ENCODE data around the gene TMPRSS4. TPM values are rescaled to one million over a fixed set of nuclear protein-coding genes. Genes with fewer than 3 reads are reported as not detected.

TMPRSS4 gene
- total RNA-seq, 1 experiment from 2014 or later: 1.5 TPM

DNA sequence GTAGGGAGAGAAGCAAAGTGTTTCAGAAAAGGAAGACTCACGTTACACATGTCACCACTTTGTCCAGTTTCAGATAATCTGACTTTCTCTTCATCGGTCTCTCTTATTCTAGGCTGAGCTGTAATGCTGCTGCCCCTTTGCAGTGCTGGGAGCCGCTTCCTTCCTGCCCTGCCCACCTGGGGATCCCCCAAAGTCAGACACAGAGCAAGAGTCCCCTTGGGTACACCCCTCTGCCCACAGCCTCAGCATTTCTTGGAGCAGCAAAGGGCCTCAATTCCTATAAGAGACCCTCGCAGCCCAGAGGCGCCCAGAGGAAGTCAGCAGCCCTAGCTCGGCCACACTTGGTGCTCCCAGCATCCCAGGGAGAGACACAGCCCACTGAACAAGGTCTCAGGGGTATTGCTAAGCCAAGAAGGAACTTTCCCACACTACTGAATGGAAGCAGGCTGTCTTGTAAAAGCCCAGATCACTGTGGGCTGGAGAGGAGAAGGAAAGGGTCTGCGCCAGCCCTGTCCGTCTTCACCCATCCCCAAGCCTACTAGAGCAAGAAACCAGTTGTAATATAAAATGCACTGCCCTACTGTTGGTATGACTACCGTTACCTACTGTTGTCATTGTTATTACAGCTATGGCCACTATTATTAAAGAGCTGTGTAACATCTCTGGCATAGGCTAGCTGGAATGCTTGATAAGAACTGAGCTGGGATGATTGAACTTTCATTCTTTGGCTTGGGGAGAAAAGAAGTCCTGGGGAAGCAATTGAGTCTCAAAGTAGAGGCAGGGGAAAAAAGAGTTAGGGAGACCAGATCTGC, 41.1 kb downstream of the TMPRSS4 start (continued):
- TF ChIP-seq EZH2phosphoT487 (IDR thresholded peaks at IDR 0.05; ENCODE audit: borderline replicate concordance) (no peak), POLR2AphosphoS5 (IDR thresholded peaks at IDR 0.05; ENCODE audit: low read depth, low read length) (no peak), ZFX (IDR thresholded peaks at IDR 0.05) (no peak), CEBPB (IDR thresholded peaks at IDR 0.05; ENCODE audit: low read depth) (no peak)
- TF ChIP-seq, protein P1, sequence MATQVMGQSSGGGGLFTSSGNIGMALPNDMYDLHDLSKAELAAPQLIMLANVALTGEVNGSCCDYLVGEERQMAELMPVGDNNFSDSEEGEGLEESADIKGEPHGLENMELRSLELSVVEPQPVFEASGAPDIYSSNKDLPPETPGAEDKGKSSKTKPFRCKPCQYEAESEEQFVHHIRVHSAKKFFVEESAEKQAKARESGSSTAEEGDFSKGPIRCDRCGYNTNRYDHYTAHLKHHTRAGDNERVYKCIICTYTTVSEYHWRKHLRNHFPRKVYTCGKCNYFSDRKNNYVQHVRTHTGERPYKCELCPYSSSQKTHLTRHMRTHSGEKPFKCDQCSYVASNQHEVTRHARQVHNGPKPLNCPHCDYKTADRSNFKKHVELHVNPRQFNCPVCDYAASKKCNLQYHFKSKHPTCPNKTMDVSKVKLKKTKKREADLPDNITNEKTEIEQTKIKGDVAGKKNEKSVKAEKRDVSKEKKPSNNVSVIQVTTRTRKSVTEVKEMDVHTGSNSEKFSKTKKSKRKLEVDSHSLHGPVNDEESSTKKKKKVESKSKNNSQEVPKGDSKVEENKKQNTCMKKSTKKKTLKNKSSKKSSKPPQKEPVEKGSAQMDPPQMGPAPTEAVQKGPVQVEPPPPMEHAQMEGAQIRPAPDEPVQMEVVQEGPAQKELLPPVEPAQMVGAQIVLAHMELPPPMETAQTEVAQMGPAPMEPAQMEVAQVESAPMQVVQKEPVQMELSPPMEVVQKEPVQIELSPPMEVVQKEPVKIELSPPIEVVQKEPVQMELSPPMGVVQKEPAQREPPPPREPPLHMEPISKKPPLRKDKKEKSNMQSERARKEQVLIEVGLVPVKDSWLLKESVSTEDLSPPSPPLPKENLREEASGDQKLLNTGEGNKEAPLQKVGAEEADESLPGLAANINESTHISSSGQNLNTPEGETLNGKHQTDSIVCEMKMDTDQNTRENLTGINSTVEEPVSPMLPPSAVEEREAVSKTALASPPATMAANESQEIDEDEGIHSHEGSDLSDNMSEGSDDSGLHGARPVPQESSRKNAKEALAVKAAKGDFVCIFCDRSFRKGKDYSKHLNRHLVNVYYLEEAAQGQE (IDR thresholded peaks at IDR 0.05; ENCODE audit: low read depth): no peak
- TF ChIP-seq, protein P2, sequence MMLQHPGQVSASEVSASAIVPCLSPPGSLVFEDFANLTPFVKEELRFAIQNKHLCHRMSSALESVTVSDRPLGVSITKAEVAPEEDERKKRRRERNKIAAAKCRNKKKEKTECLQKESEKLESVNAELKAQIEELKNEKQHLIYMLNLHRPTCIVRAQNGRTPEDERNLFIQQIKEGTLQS (IDR thresholded peaks at IDR 0.05): no peak

DNA sequence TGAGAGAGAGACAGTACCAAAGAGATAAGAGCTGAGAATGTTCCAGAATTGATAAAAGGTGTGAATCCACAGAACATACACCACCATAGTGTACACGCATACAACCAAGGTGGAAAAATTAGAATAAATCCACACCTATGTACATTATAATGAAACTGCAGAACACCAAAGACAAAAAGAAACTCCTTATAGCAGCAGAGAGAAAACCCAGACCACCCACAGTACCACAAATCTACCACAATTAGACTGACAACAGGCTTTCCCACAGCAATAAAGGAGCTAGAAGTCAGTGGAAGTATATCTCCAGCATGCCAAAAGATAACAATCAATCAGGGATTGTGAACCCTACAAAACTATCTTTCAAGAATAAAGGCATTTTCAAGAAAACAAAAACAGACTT, 43.9 kb downstream of the TMPRSS4 start:
- TF ChIP-seq TCF7L2 (IDR thresholded peaks at IDR 0.05; ENCODE audit: borderline replicate concordance, extremely low read depth, insufficient read depth, insufficient read length) (no peak), RAD21 (IDR thresholded peaks at IDR 0.05; ENCODE audit: low read depth) (no peak)
- TF ChIP-seq, protein P2 (IDR thresholded peaks at IDR 0.05): no peak

More for the DNA sequence above, 43.9 kb downstream of the TMPRSS4 start:
- ChIA-PET POLR2A (no interaction called here), CTCF (no interaction called here), RAD21 (ENCODE audit: low non-redundant PET in 1 of 2, low total read pairs in 2 of 2, uncharacterized antibody in 2 of 2, unreplicated experiment in 2 of 2) (no interaction called here)
- Histone ChIP-seq H2AFZ (ENCODE audit: low read depth, low read length, poor library complexity, severe bottlenecking) (no peak overlapping the region), H4K20me1 (ENCODE audit: insufficient read depth) (no peaks in the 10 kb centered on the region), H3K4me2 (ENCODE audit: low read length) (no peak overlapping the region), H3K9me2 (ENCODE audit: insufficient read depth) (no peaks in the 10 kb centered on the region), H3K27ac (ENCODE audit: low read depth, low read length) (no peak overlapping the region), H3K79me2 (ENCODE audit: insufficient read depth, low read length) (no peaks in the 10 kb centered on the region), H3K4me1 (ENCODE audit: control insufficient read depth in 1 of 2, insufficient read depth in 2 of 2, low read length in 2 of 2) (no peaks in the 10 kb centered on the region), H3K9ac (ENCODE audit: low read length) (no peak overlapping the region), H3K4me3 (replicated peaks in 1 of 2; ENCODE audit: low read depth in 1 of 2, low read length in 2 of 2) (no peak overlapping the region), H3K27me3 (ENCODE audit: insufficient read depth, low read length) (no peaks in the 10 kb centered on the region), H3K9me3 (ENCODE audit: control insufficient read depth in 1 of 2, insufficient read depth in 1 of 2, low read depth in 1 of 2, low read length in 2 of 2) (no peaks in the 10 kb centered on the region), H3K36me3 (ENCODE audit: control insufficient read depth in 1 of 2, insufficient read depth in 2 of 2, low read length in 2 of 2) (no peaks in the 10 kb centered on the region)
- intact Hi-C loops (cut with micrococcal nuclease): no loop called here
- BruUV-seq (replicated peaks): no TSS peak
- no peak for ATAC-seq
- no peak for DNase-seq (ENCODE audit: low read depth, low spot score)

Measured in HCT116 (cell line).